DND-41 (cell line): Measurements from ENCODE around the gene SYNE2.

Experiments used
- CTCF ChIP-seq: IDR thresholded peaks from 2 replicates; pipeline ENCODE4 v1.5.1; 2012; ENCODE audit warnings: borderline replicate concordance, low read length, moderate library complexity, mild to moderate bottlenecking; ENCODE audit not compliant: poor library complexity, severe bottlenecking; ENCODE audit errors: extremely low read depth
- EZH2 ChIP-seq: IDR thresholded peaks from 3 replicates; pipeline ENCODE4 v1.6.1; 2012; ENCODE audit warnings: borderline replicate concordance, low read depth, mild to moderate bottlenecking, moderate library complexity, low read length, inconsistent platforms; ENCODE audit not compliant: severe bottlenecking

GRCh38 chr14:63949696-63950095 is 96.9 kb downstream of the SYNE2 start:
- TF ChIP-seq CTCF: no peak
- TF ChIP-seq EZH2: no peak
